RPMI8226 (cell line): ENCODE measurements around the gene CGB1.
"Not testable (repeated sequence)": the region's sequence is repeated elsewhere in the genome, so short reads cannot be mapped to it uniquely, and the experiment has no call there.

Experiments used
- DNase-seq: peaks from one replicate; pipeline ENCODE4 v3.0.0-alpha.2; 2015

The CGB1 gene

DNA sequence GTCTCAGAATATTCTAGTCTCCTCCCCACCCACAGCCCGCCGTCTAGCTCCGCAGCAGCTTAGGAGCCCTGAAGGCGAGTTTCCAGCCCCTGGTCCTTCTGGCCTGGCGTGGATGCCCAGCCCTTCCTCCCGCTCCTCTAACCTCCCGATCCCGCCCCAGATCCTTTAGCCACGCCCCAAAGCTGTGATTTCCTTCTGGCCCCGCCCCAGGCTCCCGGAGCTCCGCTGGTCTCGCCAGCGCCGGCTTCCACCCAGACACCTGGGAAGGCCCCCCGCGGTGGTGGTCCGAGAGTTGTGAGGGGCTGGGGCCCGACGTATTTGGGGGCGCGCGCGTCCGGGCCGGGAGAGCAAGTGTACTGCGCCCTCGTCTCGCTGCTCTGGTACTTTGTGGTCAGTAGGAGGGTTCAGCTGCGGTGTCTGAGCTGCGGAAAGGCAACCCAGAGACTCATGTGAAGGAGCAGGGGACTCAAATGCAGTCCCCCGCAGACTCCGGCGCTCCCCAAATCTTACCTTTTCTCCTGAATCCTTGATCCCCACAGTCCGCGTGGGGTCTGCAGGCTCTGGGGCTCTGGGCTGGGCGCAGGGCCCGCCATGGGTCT is 21.0 kb upstream of the CGB1 start, which contains the start of gene CGB7:
Gene CGB7, minus strand, starts transcription at position 114 of the 599 bp plus-strand sequence. CDS start 2,374 bp downstream, outside the sequence.
- DNase-seq, result no peak

DNA sequence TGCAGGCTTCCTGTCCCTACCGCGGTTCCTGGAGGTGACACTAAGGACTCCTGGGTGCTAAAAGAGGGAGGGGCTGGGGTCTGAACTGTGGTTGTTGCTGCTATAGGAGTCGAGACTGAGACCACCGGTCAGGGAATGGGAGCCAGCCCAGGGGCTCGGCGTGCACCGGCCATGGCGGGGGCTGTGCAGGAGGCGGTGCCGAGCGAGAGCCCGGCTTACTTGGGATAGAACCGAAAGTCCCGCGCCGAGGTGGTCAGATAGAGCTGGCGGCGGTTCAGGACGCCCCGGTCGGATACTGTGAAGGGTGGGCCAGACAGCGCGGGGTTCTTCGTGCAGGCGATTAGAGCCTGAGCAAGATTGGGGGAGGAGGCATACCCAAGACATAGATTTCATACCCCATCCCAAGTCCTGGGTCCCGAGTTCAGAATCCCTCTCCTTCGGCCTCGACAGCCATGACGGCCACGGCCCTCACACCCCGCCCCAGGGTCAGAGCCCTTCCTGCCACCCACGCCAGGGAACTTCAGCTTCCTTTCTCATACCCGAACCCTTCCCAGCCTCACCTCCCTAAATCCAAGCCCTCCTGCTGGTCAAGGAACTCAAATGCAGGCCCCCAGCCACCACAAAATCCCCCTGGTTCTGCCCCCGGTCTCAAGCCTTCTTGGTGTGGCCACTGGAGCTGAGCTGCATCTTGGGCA is 20.4 kb upstream of the CGB1 start:
- not testable (repeated sequence) for DNase-seq

DNA sequence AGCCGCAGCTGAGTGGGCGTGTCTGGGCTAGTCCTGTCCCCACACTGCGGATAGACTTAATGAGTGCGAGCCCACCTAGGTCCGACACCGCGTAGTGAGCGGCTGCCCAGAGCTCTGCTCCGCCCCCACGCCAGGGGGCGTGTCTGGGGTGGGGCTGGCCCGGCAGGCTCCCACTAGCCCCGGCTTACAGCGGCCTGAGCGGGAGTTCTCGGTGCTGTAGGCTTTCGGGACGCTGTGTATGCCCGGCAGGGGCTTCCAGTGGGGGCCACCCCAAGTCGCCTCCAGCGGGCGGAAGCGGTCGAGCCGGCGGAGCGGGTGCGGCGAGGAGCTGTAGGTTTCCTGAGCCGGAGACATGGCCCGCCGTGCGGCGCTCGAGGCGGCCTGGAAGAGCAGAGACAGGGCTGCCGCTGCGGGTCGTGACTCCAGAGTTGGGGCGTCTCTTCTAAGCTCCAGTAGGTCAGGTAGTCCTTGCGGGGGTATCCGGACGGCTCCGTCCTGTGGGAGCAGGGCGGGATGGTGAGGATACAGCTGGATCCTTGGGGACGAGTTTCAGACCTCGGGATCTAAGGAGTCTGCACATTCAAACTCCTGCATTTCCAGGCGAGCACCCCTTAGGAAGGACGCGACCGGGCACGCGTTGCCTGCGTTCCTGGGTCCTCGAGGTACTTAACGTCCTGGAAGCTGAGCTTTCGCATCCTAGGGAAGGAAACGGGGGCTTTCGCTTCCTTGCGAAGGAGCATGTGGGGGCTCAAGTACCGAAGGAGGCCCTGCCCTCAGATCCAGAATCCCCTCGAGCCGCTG is 19.6 kb upstream of the CGB1 start:
- DNase-seq, result peak; percentile 55

DNA sequence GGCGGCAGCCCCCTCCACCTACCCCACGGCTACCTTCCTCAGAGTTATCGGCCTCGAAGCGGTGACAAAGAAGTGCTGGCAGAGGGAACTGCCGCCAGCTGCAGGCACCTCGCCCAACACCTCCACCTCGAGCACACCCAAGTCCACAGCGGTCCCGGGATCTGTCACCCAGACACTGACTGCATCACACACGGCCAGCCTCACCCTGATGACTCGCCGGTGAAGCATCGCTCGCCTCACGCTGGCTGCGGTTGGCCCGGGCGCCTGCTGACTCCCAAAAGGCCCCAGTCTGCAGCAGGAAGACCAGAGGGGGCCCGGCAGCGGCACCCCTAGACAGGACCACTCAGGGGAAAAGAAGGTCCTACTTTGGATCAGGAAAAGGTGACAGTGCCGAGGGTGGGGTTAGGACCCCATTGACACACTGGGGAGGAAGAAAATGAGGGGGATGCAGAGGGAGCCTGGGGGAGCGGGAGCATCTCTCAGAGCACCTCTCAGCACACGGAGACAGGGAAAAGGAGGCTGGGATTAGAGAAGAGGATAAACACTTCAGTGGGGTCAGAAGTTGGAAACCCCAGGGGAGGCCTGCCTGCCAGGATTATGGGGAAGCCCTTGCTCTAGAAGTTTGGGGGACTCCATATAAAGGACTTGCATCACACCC is 13.8 kb upstream of the CGB1 start:
- not testable (repeated sequence) for DNase-seq

DNA sequence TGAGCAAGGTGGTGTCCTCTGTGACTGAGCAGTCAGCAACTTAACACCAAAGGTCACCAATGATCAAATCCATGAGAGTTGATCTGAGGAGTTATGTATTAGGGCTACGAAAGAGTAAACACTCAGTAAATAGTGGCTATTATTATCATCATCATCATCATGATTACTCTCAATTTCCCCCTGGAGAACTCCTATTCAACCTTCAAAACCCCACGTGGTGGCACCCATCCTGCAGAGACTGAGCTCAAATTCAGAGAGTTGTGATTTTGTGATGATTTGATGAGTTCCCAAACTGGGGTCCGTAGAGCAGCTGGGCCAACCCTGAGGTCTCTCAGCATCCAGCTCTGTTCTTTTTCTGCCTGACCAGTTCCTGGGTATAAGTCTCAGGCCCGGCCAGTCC is 13.1 kb upstream of the CGB1 start:
- not testable (repeated sequence) for DNase-seq

DNA sequence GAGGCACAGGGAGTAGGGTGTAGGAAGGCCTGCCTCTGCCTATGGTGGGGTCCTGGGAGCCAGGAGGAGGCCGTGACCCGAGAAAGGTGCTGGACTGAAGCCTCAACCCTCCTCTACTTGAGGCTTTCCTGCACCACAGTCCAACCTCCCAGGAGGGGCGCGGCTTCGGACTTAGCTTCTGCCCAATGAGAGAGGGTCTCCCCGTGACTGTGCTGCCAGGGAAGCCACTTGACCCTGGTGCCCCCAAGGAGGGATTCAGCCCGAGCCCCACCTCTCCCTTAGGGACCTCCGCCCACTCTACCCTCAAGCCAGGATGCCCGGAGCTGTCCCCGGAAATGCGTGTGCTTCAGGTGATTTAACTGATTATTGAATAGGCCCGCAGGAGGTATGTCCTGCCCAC is 12.3 kb upstream of the CGB1 start, which contains the start of gene CGB8:
Gene CGB8, minus strand, starts transcription at position 101 of the 400 bp plus-strand sequence. CDS start 372 bp downstream, outside the sequence.
- DNase-seq, result not testable (repeated sequence)

DNA sequence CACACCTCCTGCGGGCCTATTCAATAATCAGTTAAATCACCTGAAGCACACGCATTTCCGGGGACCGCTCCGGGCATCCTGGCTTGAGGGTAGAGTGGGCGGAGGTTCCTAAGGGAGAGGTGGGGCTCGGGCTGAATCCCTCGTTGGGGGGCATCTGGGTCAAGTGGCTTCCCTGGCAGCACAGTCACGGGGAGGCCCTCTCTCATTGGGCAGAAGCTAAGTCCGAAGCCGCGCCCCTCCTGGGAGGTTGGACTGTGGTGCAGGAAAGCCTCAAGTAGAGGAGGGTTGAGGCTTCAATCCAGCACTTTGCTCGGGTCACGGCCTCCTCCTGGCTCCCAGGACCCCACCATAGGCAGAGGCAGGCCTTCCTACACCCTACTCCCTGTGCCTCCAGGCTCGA is 6.9 kb upstream of the CGB1 start, which contains the start of gene CGB5:
Gene CGB5, plus strand, starts transcription at position 301 of the 400 bp plus-strand sequence. CDS start 362 bp downstream, outside the sequence.
- DNase-seq, result not testable (repeated sequence)

DNA sequence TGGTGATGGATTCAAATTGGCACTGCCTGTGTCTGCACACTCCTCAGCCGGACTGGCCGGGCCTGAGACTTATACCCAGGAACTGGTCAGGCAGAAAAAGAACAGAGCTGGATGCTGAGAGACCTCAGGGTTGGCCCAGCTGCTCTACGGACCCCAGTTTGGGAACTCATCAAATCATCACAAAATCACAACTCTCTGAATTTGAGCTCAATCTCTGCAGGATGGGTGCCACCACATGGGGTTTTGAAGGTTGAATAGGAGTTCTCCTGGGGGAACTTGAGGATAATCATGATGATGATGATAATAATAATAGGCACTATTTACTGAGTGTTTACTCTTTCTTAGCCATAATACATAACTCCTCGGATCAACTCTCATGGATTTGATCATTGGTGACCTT is 6.0 kb upstream of the CGB1 start:
- not testable (repeated sequence) for DNase-seq

DNA sequence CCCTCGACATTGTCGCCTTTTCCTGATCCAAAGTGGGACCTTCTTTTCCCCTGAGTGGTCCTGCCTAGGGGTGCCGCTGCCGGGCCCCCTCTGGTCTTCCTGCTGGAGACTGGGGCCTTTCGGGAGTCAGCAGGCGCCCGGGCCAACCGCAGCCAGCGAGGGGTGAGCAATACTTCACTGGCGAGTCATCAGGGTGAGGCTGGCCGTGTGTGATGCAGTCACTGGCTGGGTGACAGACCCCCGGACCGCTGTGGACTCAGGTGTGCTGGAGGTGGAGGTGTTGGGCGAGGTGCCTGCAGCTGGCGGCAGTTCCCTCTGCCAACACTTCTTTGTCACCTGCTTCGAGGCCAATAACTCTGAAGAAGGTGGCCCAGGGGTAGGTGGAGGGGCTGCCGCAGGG is 5.5 kb upstream of the CGB1 start:
- DNase-seq, result no peak

DNA sequence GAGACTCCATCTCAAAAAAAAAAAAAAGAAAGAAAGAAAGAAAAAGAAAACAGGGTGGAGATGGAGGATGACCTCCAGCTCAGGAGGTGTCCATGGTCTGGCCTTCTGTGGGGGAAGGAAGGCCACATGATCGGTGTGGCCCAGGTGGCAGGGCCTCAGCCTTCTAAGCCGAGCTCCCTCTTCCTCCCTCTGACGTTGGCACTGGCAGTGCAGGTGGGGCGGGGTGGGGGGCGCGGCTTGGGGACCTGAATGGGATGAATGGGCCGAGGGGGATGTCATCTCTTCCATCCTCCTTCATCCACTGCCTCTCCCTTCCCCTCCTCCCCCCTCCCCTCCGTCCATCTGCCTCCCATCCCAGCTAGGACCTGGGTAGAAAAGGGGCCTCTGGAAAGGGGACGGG is 3.0 kb upstream of the CGB1 start:
- not testable (repeated sequence) for DNase-seq

DNA sequence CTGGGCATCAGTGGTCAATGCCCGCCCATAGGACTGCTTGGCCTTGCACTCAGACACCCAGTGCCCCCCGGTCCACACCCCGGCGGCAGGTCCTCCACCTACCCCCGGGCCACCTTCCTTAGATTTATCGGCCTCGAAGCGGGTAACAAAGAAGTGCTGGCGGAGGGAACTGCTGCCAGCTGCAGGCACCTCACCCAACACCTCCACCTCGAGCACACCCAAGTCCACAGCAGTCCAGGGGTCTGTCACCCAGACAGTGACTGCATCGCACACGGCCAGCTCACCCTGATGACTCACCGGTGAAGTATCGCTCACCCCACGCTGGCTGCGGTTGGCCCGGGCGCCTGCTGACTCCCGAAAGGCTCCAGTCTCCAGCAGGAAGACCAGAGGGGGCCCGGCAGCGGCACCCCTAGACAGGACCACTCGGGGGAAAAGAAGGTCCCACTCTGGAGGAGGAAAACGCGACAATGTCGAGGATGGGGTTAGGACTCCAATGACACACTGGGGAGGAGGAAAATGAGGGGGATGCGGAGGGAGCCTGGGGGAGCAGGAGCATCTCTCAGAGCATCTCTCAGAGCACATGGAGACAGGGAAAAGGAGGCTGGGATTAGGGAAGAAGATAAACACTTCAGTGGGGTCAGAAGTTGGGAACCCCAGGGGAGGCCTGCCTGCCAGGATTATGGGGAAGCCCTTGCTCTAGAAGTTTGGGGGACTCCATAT is 2.0 kb upstream of the CGB1 start:
- not testable (repeated sequence) for DNase-seq

DNA sequence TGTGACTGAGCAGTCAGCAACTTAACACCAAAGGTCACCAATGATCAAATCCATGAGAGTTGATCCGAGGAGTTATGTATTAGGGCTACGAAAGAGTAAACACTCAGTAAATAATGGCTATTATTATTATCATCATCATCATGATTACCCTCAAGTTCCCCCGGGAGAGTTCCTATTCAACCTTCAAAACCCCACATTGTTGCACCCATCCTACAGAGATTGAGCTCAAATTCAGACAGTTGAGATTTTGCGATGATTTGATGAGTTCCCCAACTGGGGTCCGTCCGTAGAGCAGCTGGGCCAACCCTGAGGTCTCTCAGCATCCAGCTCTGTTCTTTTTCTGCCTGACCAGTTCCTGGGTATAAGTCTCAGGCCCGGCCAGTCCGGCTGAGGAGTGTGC is 1.4 kb upstream of the CGB1 start:
- not testable (repeated sequence) for DNase-seq

DNA sequence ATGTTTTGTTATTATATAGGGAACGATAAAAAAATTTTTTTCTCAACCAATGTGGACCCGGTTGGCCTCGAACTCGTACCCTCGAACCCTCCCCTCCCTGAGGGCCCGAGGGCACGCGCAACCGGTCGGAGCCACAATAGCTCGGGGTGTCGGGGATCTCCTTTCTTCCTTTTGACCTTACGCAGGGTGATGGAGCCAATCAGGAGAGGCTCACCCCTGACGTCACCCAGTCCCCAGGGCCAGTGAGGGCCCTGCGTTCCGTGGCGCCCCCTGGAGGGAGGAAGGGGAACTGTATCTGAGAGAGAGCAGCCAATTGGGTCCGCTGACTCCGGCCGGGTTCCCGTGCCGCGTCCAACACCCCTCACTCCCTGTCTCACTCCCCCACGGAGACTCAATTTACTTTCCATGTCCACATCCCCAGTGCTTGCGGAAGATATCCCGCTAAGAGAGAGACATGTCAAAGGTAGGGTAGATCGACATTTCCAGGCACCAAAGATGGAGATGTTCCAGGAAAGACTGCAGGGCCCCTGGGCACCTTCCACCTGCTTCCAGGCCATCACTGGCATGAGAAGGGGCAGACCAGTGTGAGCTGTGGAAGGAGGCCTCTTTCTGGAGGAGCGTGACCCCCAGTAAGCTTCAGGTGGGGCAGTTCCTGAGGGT is 4.9 kb downstream of the CGB1 start, which contains the start of gene CGB2:
Gene CGB2, plus strand, starts transcription at position 249 of the 660 bp plus-strand sequence. Its CDS starts 206 bp downstream, at position 455.
- DNase-seq, result peak; percentile 40

DNA sequence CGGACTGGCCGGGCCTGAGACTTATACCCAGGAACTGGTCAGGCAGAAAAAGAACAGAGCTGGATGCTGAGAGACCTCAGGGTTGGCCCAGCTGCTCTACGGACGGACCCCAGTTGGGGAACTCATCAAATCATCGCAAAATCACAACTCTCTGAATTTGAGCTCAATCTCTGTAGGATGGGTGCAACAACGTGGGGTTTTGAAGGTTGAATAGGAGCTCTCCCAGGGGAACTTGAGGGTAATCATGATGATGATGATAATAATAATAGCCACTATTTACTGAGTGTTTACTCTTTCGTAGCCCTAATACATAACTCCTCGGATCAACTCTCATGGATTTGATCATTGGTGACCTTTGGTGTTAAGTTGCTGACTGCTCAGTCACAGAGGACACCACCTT is 6.4 kb downstream of the CGB1 start:
- DNase-seq, result not testable (repeated sequence)

DNA sequence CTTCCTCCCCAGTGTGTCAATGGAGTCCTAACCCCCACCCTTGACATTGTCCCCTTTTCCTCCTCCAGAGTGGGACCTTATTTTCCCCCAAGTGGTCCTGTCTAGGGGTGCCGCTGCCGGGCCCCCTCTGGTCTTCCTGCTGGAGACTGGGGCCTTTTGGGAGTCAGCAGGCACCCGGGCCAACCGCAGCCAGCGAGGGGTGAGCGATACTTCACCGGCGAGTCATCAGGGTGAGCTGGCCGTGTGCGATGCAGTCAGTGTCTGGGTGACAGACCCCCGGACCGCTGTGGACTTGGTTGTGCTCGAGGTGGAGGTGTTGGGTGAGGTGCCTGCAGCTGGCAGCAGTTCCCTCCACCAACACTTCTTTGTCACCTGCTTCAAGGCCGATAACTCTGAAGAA is 6.9 kb downstream of the CGB1 start:
- DNase-seq, result not testable (repeated sequence)

DNA sequence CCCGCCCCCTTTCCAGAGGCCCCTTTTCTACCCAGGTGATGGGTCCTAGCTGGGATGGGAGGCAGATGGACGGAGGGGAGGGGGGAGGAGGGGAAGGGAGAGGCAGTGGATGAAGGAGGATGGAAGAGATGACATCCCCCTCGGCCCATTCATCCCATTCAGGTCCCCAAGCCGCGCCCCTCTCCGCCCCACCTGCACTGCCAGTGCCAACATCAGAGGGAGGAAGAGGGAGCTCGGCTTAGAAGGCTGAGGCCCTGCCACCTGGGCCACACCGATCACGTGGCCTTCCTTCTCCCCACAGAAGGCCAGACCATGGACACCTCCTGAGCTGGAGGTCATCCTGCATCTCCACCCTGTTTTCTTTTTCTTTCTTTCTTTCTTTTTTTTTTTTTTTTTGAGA is 8.0 kb downstream of the CGB1 start:
- not testable (repeated sequence) for DNase-seq

DNA sequence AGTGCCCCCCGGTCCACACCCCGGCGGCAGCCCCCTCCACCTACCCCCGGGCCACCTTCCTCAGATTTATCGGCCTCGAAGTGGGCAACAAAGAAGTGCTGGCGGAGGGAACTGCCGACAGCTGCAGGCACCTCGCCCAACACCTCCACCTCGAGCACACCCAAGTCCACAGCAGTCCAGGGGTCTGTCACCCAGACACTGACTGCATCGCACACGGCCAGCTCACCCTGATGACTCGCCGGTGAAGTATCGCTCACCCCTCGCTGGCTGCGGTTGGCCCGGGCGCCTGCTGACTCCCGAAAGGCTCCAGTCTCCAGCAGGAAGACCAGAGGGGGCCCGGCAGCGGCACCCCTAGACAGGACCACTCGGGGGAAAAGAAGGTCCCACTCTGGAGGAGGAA is 11.1 kb downstream of the CGB1 start:
- not testable (repeated sequence) for DNase-seq

DNA sequence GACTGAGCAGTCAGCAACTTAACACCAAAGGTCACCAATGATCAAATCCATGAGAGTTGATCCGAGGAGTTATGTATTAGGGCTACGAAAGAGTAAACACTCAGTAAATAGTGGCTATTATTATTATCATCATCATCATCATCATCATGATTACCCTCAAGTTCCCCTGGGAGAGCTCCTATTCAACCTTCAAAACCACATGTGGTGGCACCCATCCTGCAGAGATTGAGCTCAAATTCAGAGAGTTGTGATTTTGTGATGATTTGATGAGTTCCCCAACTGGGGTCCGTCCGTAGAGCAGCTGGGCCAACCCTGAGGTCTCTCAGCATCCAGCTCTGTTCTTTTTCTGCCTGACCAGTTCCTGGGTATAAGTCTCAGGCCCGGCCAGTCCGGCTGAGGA is 11.6 kb downstream of the CGB1 start:
- DNase-seq, result not testable (repeated sequence)

DNA sequence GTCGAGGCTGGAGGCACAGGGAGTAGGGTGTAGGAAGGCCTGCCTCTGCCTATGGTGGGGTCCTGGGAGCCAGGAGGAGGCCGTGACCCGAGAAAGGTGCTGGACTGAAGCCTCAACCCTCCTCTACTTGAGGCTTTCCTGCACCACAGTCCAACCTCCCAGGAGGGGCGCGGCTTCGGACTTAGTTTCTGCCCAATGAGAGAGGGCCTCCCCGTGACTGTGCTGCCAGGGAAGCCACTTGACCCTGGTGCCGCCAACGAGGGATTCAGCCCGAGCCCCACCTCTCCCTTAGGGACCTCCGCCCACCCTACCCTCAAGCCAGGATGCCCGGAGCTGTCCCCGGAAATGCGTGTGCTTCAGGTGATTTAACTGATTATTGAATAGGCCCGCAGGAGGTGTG is 12.5 kb downstream of the CGB1 start, which contains the start of gene CGB3:
Gene CGB3, minus strand, starts transcription at position 101 of the 400 bp plus-strand sequence. CDS start 362 bp downstream, outside the sequence.
- DNase-seq, result not testable (repeated sequence)

DNA sequence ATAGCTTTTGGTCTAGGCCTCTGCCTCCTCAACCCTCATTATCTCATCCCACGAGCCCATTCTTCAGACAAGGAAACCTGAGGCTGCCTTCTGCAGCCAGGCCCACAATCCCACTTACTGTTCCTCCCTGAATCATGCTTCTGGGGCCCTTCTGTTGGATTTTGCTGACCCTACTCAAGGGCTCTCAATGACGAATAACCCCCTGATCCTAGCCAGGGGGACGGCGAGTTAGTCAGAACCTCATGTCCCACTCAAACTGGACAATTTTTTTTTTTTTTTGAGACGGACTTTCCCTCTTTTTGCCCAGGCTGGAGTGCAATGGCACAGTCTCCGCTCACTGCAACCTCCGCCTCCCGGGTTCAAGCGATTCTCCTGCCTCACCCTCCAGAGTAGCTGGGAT is 14.6 kb downstream of the CGB1 start:
- no peak for DNase-seq
